Posterior vena cava (tissue), 2 donors: ENCODE data around the gene FGF2. TPM values are rescaled to one million over a fixed set of nuclear protein-coding genes. Genes with fewer than 3 reads are reported as not detected.
"Not testable (repeated sequence)": the region's sequence is repeated elsewhere in the genome, so short reads cannot be mapped to it uniquely, and the experiment has no call there.

ENCODE experiments used
- DNase-seq: peaks from one replicate; pipeline ENCODE4 v3.0.0-alpha.2; 2020; ENCODE audit warnings: low spot score
- intact Hi-C, 2 donors: fragments of 100-400 bp; cut with DNase I; formaldehyde crosslinking; loops; one replicate each; pipeline versions ENCODE4 v1.14.1 to v1.14.2; 2022 to 2023
- total RNA-seq, 2 donors: library from RNA; stranded (reverse); fragmentation: NEBNext Ultra II Directional; extraction: Animal tissue kit (Norgen Biotek cat#: 25700); gene quantifications; one replicate each; pipeline ENCODE4 v1.2.1, GENCODE V29; 2021
- donor health status: DM: yes; HTN: yes; CAD: no.
- donor health status: DM: yes; HTN: yes; CAD: no.

FGF2 gene
- total RNA-seq, 2 donors from 2014 or later, result 27.5 to 34.6 TPM

DNA sequence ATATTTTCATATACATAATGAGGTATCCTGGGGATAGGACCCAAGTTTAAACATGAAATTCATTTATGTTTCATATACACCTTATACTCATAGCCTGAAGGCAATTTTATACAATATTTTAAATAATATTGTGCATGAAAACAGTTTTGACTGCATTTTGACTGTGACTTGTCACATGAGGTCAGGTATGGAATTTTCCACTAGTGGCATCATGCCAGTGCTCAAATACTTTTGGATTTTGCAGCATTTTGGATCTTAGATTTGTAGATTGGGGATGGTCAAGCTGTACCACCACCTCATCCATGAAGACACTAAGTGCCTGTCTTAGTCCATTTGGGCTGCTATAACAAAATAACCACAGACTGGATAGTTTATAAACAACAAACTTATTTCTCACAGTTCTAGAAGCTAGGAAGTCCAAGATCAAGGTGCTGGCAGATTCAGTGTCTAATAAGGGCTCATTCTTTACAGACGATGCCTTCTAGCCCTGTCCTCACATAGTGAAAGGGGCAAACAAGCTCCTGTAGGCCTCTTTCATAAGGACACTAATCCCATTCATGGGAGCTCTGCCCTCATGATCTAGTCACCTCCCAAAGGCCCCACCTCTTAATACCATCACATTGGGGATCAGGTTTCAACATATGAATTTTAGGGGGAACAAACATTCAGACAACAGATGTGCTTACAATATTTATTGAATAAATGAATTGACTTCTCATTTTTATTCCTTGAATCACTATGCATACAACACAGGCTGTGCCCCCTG lies 86.4 kb downstream of the FGF2 start:
- DNase-seq, result no peak
- intact Hi-C loops, result loop anchor here in 1 of 2 donors (5.0 kb wide), 1 partner anchor 156 kb away; no protein-coding TSS in a partner anchor

DNA sequence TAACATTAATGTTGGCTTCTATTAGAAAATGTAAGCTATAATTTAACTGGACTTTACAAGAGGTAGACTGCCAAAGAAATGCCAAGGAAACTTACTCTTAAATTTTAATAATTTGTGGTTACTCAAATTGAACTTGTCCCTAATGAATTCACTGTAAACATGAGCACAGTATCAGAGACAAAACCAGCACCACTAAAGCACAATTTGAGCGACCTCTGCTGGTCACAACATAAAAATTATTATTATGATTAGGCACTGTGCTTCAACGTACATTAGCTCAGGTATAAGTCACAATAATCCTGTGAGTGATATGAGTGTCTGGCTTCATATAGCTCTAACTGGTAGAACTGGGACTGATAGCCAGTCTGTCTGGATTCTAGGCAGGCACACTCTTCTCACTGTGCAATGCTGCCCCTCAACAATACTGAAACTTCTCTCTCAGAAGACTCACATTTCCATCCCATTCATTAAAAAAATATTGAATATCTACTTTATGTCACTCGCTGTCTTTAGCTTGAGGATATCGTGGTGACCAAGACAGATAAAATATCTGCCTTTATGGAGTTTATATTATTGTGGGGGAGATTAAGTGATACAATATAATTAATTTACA lies 87.8 kb downstream of the FGF2 start:
- no peak for DNase-seq
- intact Hi-C loops, result loop anchor here in 1 of 2 donors (5.0 kb wide), 1 partner anchor 157 kb away; no protein-coding TSS in a partner anchor

DNA sequence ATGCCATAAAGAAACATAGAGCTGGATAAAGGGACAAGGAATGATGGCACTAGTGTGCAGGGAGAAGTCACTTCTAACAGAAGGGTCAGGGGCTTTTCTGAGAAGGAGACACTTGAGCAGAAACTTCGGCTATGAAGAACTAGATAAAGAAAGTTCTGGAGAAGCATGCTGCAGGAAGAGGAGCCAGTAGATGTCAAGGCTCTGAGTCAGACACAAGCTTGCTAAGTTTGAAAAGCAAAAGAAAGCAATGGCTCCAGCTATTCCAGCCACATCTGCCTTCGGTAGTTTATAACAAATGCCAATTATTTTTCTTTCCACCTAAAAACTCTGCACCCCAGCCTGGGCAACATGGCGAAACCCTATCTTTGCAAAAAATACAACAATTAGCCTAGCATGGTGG lies 88.3 kb downstream of the FGF2 start:
- intact Hi-C loops, result loop anchor here in 1 of 2 donors (5.0 kb wide), 1 partner anchor 158 kb away; no protein-coding TSS in a partner anchor
- DNase-seq, result no peak

DNA sequence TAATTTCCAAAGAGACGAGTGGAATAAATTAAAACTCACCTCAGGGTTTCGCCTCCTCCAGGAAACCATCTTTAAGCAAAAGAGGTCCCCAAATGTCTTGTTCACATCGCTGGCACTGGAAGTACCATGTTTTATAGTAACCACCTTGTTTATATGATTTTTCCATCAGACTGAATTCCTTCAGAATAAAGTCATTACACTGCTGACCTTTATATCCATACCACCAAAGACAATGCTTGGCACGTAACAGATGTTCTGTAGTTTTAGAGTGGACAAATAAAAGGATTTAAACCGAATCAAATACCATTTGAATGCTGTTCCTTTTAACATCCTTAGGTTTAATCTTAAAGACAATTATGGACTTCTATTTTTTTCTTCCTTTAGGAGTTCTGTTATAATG lies 91.1 kb downstream of the FGF2 start:
- no peak for DNase-seq
- intact Hi-C loops, result no loop called here

DNA sequence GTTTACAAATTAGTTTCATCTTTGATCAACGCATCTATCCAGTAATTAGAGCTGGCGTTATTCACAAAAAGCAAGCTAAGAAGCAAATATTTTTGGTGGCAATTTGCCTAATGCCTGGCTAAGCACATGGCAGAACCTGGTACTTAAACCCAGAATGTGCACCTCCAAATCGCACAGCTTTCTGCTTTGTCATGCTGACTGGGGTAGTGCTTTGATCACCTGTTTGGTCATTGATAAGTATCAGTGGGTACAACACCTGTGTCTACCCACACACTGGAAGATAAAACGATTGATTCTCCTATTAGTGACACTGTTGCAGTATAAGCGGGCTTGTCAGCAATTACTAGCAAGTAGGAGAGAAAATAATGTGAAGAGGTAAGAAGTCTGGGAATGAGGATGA lies 93.8 kb downstream of the FGF2 start:
- no peak for DNase-seq
- intact Hi-C loops, result loop anchor here in 1 of 2 donors (10.0 kb wide), 2 partner anchors 166 to 316 kb away; no protein-coding TSS in a partner anchor

DNA sequence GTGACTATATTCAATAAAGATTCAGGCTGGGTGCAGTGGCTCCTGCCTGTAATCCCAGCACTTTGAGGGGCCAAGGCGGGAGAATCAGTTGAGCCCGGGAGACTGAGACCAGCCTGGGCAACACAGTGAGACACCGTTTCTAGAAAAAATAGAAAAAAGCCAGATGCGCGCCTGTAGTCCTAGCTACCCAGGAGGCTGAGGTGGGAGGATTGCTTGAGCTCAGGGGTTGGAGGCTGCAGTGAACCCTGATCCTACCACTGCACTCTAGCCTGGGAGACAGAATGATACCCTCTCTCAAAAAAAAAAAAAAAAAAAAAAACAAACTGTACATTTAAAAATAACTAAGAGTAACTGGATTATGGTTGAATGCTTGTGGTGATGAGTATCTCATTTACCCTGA lies 94.7 kb downstream of the FGF2 start:
- intact Hi-C loops, result loop anchor here in 1 of 2 donors (10.0 kb wide), 2 partner anchors 166 to 316 kb away; no protein-coding TSS in a partner anchor
- no peak for DNase-seq

DNA sequence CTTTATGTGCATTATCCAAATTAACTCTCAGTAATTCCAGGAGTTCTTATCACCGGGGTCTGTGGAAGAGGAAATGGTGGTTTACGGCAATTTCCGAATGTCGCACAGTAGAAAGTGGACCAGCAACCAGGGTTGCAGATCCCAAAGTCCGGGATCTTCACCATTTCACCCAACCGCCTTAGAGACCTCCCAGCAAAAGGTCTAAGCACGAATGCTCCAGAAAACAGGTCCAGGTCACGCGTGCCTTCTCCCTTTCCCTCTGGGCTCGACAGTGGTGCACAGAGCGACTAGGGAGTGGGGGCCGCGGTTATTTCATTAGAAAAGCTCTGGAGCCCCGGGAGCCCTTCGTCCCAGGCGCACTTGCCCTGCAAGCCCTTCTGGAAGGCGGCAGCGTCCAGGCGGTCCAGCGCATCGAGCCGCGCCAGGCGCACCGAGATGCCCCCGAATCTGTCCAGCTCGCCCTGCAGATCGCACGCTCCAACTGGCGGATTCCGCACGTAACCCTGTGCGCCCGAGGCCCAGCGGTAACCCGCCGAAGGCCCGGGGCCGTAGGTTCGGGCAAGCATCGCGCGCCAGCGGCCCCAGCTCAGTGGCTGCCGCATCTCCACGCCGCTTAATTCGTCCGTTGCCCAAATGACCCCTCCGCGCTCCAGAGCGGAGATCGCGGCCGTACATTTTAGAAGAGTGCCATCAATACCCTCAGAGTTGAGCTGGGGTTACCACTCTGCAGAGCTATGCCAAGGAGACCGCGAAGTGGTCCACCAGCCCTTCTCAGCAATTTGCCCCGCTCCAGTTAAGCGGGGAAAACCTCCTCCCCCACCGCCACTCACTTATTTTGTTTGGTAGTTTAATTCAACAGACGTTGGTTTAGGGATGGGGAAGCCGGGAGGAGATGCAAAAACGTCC lies 95.6 kb downstream of the FGF2 start, which contains the start of gene NUDT6:
Gene NUDT6 (minus strand): TSS at position 627 of the 906 bp plus-strand sequence. CDS start 25 bp downstream, at position 602.
- DNase-seq, result peak; percentile 90
- intact Hi-C loops, result loop anchor here in 1 of 2 donors (10.0 kb wide), 2 partner anchors 167 to 317 kb away; no protein-coding TSS in a partner anchor

DNA sequence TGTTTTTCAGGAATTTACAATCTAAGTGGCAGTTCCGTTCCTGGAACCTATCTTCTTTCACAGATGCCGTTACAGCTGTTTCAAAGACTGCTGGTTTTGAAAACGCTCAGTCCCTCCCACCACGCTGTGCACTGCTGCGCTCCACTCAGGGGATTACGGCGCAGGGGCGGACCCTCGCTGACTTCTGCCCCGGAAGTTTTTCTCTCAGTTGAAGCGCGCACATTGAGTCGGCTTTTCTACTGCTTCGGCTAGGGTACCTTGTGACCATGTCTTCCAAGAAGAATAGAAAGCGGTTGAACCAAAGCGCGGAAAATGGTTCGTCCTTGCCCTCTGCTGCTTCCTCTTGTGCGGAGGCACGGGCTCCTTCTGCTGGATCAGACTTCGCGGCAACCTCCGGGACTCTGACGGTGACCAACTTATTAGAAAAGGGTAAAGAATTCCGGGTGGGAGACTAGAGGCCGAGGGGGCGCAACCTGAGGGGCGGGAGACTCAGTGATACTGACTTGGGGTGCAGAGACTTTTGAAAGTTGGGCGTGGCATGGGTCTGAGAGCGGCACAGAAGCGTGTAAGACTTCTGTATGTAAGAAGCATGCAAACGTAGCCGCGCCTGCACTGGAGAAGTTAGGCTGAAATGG lies 96.4 kb downstream of the FGF2 start:
- intact Hi-C loops, result loop anchor here in 1 of 2 donors (10.0 kb wide), 2 partner anchors 168 to 318 kb away; no protein-coding TSS in a partner anchor
- DNase-seq, result peak; percentile 94

DNA sequence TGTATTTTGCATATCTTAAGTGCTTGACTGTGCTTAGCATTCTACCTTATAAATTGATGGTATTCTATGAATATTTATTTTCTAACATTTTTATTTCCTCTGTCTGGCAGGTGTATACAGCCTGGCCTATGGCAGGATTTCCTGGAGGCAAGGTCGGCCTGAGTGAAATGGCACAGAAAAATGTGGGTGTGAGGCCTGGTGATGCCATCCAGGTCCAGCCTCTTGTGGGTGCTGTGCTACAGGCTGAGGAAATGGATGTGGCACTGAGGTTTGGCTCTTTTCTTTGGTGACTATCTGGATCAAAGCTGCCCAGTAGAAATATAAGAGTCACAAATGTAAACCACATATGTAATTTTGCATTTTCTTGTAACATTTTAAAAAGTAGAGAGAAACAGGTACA lies 102.3 kb downstream of the FGF2 start:
- intact Hi-C loops, result loop anchor here in 1 of 2 donors (10.0 kb wide), 2 partner anchors 174 to 324 kb away; no protein-coding TSS in a partner anchor
- no peak for DNase-seq

DNA sequence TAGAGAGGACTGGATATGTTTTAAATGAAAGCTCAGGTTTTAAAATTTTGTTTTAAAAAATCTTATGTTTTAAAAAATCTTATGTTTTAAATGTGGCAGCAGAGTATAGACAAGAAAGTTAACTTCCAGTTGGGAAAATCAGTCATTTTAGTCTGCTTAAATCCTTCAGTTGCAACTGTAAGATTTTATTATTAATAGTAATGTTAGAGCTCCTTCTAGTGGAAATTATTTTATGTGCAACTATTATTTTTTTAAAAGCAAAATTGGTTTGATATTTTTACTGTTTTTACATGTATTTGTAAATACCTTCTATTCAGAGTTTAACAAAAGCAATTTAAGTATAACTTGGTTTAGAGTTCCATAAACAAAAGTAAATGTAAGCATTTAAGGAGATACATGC lies 104.2 kb downstream of the FGF2 start:
- DNase-seq, result no peak
- intact Hi-C loops, result no loop called here

DNA sequence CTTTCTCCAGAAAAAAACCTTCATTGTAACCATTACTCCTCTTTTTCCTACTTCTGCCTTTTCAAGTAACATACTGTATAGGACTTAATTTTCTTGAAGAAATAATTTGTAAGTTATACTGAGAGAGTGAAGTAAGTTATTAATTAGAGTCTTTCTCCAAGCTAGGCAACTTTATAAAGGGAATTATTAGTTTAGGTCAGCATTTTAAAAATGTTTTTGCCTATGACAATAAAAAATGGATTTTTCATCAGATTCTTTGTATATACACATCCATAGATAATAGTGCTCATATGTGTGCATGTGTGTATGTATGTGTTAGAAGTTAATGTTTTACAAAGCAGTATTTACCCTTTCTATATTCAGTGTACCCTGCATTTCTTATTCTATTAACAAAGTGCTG lies 106.1 kb downstream of the FGF2 start:
- intact Hi-C loops, result no loop called here

DNA sequence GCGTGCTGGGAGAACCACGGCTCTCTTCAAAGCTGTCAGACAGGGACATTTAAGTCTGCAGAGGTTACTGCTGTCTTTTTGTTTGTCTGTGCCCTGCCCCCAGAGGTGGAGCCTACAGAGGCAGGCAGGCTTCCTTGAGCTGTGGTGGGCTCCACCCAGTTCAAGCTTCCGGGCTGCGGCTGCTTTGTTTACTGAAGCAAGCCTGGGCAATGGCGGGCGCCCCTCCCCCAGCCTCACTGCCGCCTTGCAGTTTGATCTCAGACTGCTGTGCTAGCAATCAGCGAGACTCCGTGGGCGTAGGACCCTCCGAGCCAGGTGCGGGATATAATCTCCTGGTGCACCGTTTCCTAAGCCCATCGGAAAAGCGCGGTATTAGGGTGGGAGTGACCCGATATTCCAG lies 118.5 kb downstream of the FGF2 start:
- DNase-seq, intact Hi-C loops: not testable (repeated sequence)

More for the DNA sequence above, 106.1 kb downstream of the FGF2 start:
- no peak for DNase-seq

DNA sequence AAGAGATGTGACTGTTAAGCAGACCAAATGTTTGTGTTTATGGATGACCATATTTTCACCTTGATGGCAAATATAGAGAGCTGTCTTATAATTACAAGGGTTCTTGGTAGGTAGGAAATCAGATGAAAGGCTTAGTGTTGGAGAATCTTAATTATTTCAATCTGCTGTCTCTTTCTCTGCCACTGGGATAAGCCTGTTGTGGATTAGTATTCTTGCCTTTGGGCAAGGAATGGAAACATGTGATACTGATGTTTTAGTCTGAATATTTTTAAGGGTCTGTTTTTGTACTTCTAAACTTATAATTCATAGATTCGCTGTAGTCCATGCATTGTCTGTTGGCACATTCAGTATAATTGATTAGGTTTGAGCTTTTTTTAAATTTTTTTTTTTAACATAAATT lies 119.5 kb downstream of the FGF2 start:
- no peak for DNase-seq
- intact Hi-C loops, result no loop called here

Other genes starting within 250 kb of the FGF2 start
- not detected for gene IL21, start 205.8 kb upstream of the FGF2 start, total RNA-seq
- 1 to 10 TPM; 3.1 to 3.8 TPM for gene BBS12, start 94.1 kb upstream of the FGF2 start, total RNA-seq
- 1 to 10 TPM; 2.7 to 5.4 TPM for gene NUDT6, start 95.8 kb downstream of the FGF2 start, total RNA-seq